K562 (cell line): Measurements from ENCODE around the gene KRT33B. TPM values are rescaled to one million over a fixed set of nuclear protein-coding genes. Genes with fewer than 3 reads are reported as not detected.

Experiments used
- ATAC-seq: fragments of 200-7000 bp; cut with Tn5 transposase; 3 replicates; pipeline ENCODE4 v1.9.1; 2020; ENCODE audit warnings: moderate library complexity
- BruUV-seq: library from RNA; stranded (reverse); fragments of 400-500 nt; replicated peaks from 2 replicates; lab custom pipeline; 2021; lab: Mats Ljungman, UMichigan
- CTCF ChIA-PET: fragments of 300-600 bp; formaldehyde crosslinking; extraction: SDS; loops from one replicate; lab custom pipeline; 2021; ENCODE audit warnings: low intra/inter-chr PET ratio; lab: Yijun Ruan, JAX
- POLR2A ChIA-PET: fragments of 300-600, 350-650 bp; sonication (Branson Sonifier 250); formaldehyde crosslinking; extraction: SDS; loops from one replicate; lab custom pipeline; 2021; ENCODE audit warnings: antibody characterized with exemption, inconsistent platforms; lab: Yijun Ruan, JAX
- DNase-seq, 4 experiments: peaks; one replicate each; pipeline versions ENCODE4 v3.0.0 to v3.0.0-alpha.2; 2011 to 2018; ENCODE audit warnings: low spot score in 3 of 4, mixed read lengths in 3 of 4; ENCODE audit errors: extremely low read depth in 1 of 4
- FAIRE-seq: peaks from 2 replicates; lab custom pipeline; 2011; peaks lifted over from hg19 to GRCh38; lab: Jason Lieb, UNC
- H2AFZ ChIP-seq: 2 replicates; pipeline ENCODE4 v1.6.0; 2011; ENCODE audit warnings: low read depth, low read length, control low read depth, inconsistent platforms
- H3K27ac ChIP-seq: fragments of 200-600 bp; 3 replicates; pipeline ENCODE4 v1.8.0; 2011; ENCODE audit warnings: low read depth, mild to moderate bottlenecking, control low read depth, inconsistent platforms, low read length, moderate library complexity, mixed read lengths; ENCODE audit errors: extremely low read depth
- H3K27me3 ChIP-seq, 2 experiments: fragments of 300-600 bp in 1 of 2; 2 replicates in 1 of 2; 3 replicates in 1 of 2; pipeline versions ENCODE4 v1.6.0 to v1.8.0; 2011; ENCODE audit warnings: inconsistent platforms in 2 of 2, low read length in 2 of 2, mild to moderate bottlenecking in 1 of 2, mixed read lengths in 1 of 2, moderate library complexity in 1 of 2; ENCODE audit not compliant: control insufficient read depth in 2 of 2, insufficient read depth in 2 of 2
- H3K36me3 ChIP-seq: fragments of 300-600 bp; 3 replicates; pipeline ENCODE4 v1.8.0; 2011; ENCODE audit warnings: mild to moderate bottlenecking, low read length, inconsistent platforms; ENCODE audit not compliant: control insufficient read depth, insufficient read depth
- H3K4me1 ChIP-seq, 2 experiments: fragments of 200-600 bp in 1 of 2; replicated peaks in 1 of 2; 2 replicates in 1 of 2; 3 replicates in 1 of 2; pipeline versions ENCODE4 v1.5.1 to v1.8.0; 2011; ENCODE audit warnings: inconsistent platforms in 2 of 2, low read length in 2 of 2, mild to moderate bottlenecking in 1 of 2, mixed read lengths in 1 of 2, moderate library complexity in 1 of 2; ENCODE audit not compliant: control insufficient read depth in 2 of 2, insufficient read depth in 2 of 2
- H3K4me2 ChIP-seq: 2 replicates; pipeline ENCODE4 v1.6.1; 2011; ENCODE audit warnings: low read length, control low read depth, inconsistent platforms, mixed read lengths; ENCODE audit not compliant: insufficient read depth
- H3K4me3 ChIP-seq: fragments of 200-600 bp; sonication (generic), shearing (Covaris generic); 2 replicates; pipeline ENCODE4 v1.5.1; 2016; ENCODE audit warnings: control low read depth, inconsistent platforms
- H3K79me2 ChIP-seq: fragments of 200-600 bp; 3 replicates; pipeline ENCODE4 v1.8.0; 2011; ENCODE audit warnings: low read length, inconsistent platforms; ENCODE audit not compliant: control insufficient read depth, insufficient read depth
- H3K9ac ChIP-seq, 2 experiments: 2 replicates each; pipeline versions ENCODE4 v1.6.0 to v1.6.1; 2011; ENCODE audit warnings: low read depth in 2 of 2, low read length in 2 of 2, control low read depth in 1 of 2, inconsistent platforms in 1 of 2, mild to moderate bottlenecking in 1 of 2, mixed read lengths in 1 of 2; ENCODE audit not compliant: insufficient read depth in 1 of 2
- H3K9me1 ChIP-seq: one replicate; pipeline ENCODE4 v1.6.0; 2011; ENCODE audit warnings: inconsistent platforms, mild to moderate bottlenecking, low read length, moderate library complexity; ENCODE audit not compliant: control insufficient read depth, insufficient read depth
- H3K9me3 ChIP-seq: replicated peaks from 2 replicates; pipeline ENCODE4 v1.5.1; 2011; ENCODE audit warnings: low read depth, low read length, inconsistent platforms; ENCODE audit not compliant: control insufficient read depth, insufficient read depth
- H4K20me1 ChIP-seq: replicated peaks from 2 replicates; pipeline ENCODE4 v1.6.1; 2011; ENCODE audit warnings: low read length, inconsistent platforms, mixed read lengths; ENCODE audit not compliant: control insufficient read depth, insufficient read depth
- ARHGAP35 ChIP-seq: fragments of 450-650 bp; IDR thresholded peaks from 2 replicates; pipeline ENCODE4 v1.6.1; 2018; ENCODE audit not compliant: partially characterized antibody
- BCOR ChIP-seq: fragments of 450-650 bp; IDR thresholded peaks from 2 replicates; pipeline ENCODE4 v1.6.1; 2016
- CGGBP1 ChIP-seq: fragments of 250-450 bp; sonication (Bioruptor Pico); IDR thresholded peaks from 2 replicates; pipeline ENCODE4 v1.9.0; 2021; ENCODE audit warnings: mild to moderate bottlenecking
- SNRNP70 ChIP-seq: fragments of 200-400 bp; formaldehyde crosslinking; optimal IDR thresholded peaks from 2 replicates; pipeline ENCODE3; 2017; ENCODE audit warnings: low read depth, low read length
- TRIM24 ChIP-seq, 2 experiments: fragments of 450-650 bp; IDR thresholded peaks; 2 replicates each; pipeline ENCODE4 v1.6.1; 2016
- ZNF253 ChIP-seq: fragments of 250-450 bp; sonication (Bioruptor Pico); conservative IDR thresholded peaks from 2 replicates; pipeline ENCODE4 v1.6.1; 2021; ENCODE audit warnings: mild to moderate bottlenecking
- ZNF592 ChIP-seq: fragments of 450-650 bp; IDR thresholded peaks from 2 replicates; pipeline ENCODE4 v1.6.1; 2017; ENCODE audit warnings: antibody characterized with exemption, mild to moderate bottlenecking
- ZSCAN29 ChIP-seq: fragments of 450-650 bp; IDR thresholded peaks from 2 replicates; pipeline ENCODE4 v1.6.1; 2017
- ZSCAN32 ChIP-seq: fragments of 450-650 bp; formaldehyde crosslinking; IDR thresholded peaks from 2 replicates; pipeline ENCODE4 v1.4.0; 2020; ENCODE audit warnings: mild to moderate bottlenecking, moderate library complexity
- WGBS: fragments of 100-300 bp; shearing (Covaris generic); methylation state at CpG from one replicate; pipeline ENCODE4 v1.1.6; 2016; ENCODE audit warnings: low coverage, mixed read lengths; ENCODE audit not compliant: insufficient coverage; ENCODE audit errors: missing lambda C conversion rate; 5-methylcytosine and 5-hydroxymethylcytosine counted together
- in situ Hi-C: fragments of 300-500 bp; cut with MboI; formaldehyde crosslinking; loops from 4 replicates; pipeline ENCODE4 v1.15.0; 2018; ENCODE audit warnings: inconsistent platforms, mixed read lengths
- intact Hi-C: fragments of 100-400 bp; cut with micrococcal nuclease; formaldehyde crosslinking; loops from 2 replicates; pipeline ENCODE4 v1.14.2; 2022
- polyA plus RNA-seq, 8 experiments: library from polyadenylated mRNA; depleted of rRNA in 4 of 8; stranded (reverse) in 5 of 8; unstranded in 3 of 8; fragments of >200 nt; fragmentation: Nextera tagmentation in 2 of 8; fragmentation: Illumina TruSeq in 1 of 8; extraction: Ambion mirVana in 2 of 8; extraction: Trizol in 1 of 8; gene quantifications; 2 replicates each; pipeline versions ENCODE4 v1.2.1 to v1.2.3, GENCODE V29; 2011 to 2014; ENCODE audit warnings: inconsistent platforms in 1 of 8, missing spikeins in 1 of 8
- total RNA-seq, 7 experiments: library from RNA; depleted of rRNA in 6 of 7; stranded (reverse); fragments of >200 nt in 6 of 7; fragmentation: Illumina TruSeq in 2 of 7; extraction: Trizol in 2 of 7; gene quantifications; 2 replicates each; pipeline versions ENCODE4 v1.2.1 to v1.2.3, GENCODE V29; 2011 to 2021; ENCODE audit warnings: low replicate concordance in 1 of 7
- TF ChIP-seq, protein P1 (sequence below), 3 experiments: fragments of 200-800 bp in 1 of 3; fragments of 250-450 bp in 1 of 3; fragments of 450-650 bp in 1 of 3; sonication (Bioruptor Pico) in 1 of 3; sonication (Bioruptor generic) in 1 of 3; formaldehyde crosslinking in 1 of 3; IDR thresholded peaks; 2 replicates each; pipeline versions ENCODE4 v1.6.1 to v1.8.0; 2016 to 2022; ENCODE audit warnings: mild to moderate bottlenecking in 2 of 3, missing genetic modification characterization in 2 of 3, missing compliant biosample characterization in 1 of 3, moderate library complexity in 1 of 3
- TF ChIP-seq, protein P2 (sequence below): fragments of 250-450 bp; sonication (Bioruptor Pico); IDR thresholded peaks from 2 replicates; pipeline ENCODE4 v1.5.0; 2022; ENCODE audit warnings: mild to moderate bottlenecking

KRT33B gene
- total and polyA plus RNA-seq, 9 of the 15 experiments (the other 6 are each of a cell fraction or from before 2014, with no cell fraction given): not detected

- BruUV-seq: no TSS peak
- intact Hi-C loops (no loop called here), in situ Hi-C loops (no loop called here)
- Histone ChIP-seq H3K9ac (no peak overlapping the region; a peak in 1 of 4 replicates), H3K9me1 (no peaks in the 10 kb centered on the region), H3K27me3 (peaks cover 0 to 12% of the 10 kb centered on the region in 2 experiments; a peak in 1 of 5 replicates), H3K36me3 (no peaks in the 10 kb centered on the region), H4K20me1 (no peaks in the 10 kb centered on the region), H3K4me3 (no peak overlapping the region), H3K9me3 (no peaks in the 10 kb centered on the region), H2AFZ (no peak overlapping the region), H3K4me1 (no peaks in the 10 kb centered on the region), H3K27ac (no peak overlapping the region), H3K79me2 (no peaks in the 10 kb centered on the region), H3K4me2 (no peak overlapping the region)
- WGBS: 3% methylated on average over 3 of the region's 3 CpGs
- ChIA-PET POLR2A (interaction anchor here (0.7 kb wide), 1 partner anchor 206 kb away, joined by 3 read pairs; no protein-coding TSS in a partner anchor), CTCF (no interaction called here)
- ATAC-seq (no peak), FAIRE-seq (no peak), DNase-seq (no peak)
- TF ChIP-seq ZSCAN32 (CRISPR knock-in tag) (no peak), TRIM24 (IDR thresholded peaks at IDR 0.05) (no peak), ZSCAN29 (no peak), ARHGAP35 (no peak), SNRNP70 (no peak), ZNF592 (no peak), ZNF253 (CRISPR knock-in tag) (no peak), CGGBP1 (no peak), BCOR (no peak)
- TF ChIP-seq, protein P1, sequence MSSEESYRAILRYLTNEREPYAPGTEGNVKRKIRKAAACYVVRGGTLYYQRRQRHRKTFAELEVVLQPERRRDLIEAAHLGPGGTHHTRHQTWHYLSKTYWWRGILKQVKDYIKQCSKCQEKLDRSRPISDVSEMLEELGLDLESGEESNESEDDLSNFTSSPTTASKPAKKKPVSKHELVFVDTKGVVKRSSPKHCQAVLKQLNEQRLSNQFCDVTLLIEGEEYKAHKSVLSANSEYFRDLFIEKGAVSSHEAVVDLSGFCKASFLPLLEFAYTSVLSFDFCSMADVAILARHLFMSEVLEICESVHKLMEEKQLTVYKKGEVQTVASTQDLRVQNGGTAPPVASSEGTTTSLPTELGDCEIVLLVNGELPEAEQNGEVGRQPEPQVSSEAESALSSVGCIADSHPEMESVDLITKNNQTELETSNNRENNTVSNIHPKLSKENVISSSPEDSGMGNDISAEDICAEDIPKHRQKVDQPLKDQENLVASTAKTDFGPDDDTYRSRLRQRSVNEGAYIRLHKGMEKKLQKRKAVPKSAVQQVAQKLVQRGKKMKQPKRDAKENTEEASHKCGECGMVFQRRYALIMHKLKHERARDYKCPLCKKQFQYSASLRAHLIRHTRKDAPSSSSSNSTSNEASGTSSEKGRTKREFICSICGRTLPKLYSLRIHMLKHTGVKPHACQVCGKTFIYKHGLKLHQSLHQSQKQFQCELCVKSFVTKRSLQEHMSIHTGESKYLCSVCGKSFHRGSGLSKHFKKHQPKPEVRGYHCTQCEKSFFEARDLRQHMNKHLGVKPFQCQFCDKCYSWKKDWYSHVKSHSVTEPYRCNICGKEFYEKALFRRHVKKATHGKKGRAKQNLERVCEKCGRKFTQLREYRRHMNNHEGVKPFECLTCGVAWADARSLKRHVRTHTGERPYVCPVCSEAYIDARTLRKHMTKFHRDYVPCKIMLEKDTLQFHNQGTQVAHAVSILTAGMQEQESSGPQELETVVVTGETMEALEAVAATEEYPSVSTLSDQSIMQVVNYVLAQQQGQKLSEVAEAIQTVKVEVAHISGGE (CRISPR knock-in tag; IDR thresholded peaks at IDR 0.05): no peak
- TF ChIP-seq, protein P2, sequence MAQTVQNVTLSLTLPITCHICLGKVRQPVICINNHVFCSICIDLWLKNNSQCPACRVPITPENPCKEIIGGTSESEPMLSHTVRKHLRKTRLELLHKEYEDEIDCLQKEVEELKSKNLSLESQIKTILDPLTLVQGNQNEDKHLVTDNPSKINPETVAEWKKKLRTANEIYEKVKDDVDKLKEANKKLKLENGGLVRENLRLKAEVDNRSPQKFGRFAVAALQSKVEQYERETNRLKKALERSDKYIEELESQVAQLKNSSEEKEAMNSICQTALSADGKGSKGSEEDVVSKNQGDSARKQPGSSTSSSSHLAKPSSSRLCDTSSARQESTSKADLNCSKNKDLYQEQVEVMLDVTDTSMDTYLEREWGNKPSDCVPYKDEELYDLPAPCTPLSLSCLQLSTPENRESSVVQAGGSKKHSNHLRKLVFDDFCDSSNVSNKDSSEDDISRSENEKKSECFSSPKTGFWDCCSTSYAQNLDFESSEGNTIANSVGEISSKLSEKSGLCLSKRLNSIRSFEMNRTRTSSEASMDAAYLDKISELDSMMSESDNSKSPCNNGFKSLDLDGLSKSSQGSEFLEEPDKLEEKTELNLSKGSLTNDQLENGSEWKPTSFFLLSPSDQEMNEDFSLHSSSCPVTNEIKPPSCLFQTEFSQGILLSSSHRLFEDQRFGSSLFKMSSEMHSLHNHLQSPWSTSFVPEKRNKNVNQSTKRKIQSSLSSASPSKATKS (CRISPR knock-in tag): no peak
Measured at GRCh38 chr17:41333836-41334235, 35.8 kb downstream of the KRT33B start.
